ENCODE data around the gene SFI1.
"Not testable (repeated sequence)": the region's sequence is repeated elsewhere in the genome, so short reads cannot be mapped to it uniquely, and the experiment has no call there.

The SFI1 gene

GRCh38 chr22:31533374-31533773, 37.0 kb downstream of the SFI1 start:
- POLR2A ChIA-PET = no interaction called here
- no peak for TF ChIP-seq CTCF (IDR thresholded peaks at IDR 0.05; ENCODE audit: insufficient read depth, low read length, missing control alignments)
- CTCF ChIA-PET = interaction anchor here (4.4 to 5.2 kb wide), 2 partner anchors 24 to 27 kb away, joined by 20 to 30 read pairs; no protein-coding TSS in a partner anchor
- no peak for DNase-seq (ENCODE audit: low read depth, low spot score)
- H3K4me3 ChIP-seq (ENCODE audit: low read depth, low read length) = no peak overlapping the region

- ChIA-PET POLR2A (no interaction called here), CTCF (interaction anchor here (1.9 to 4.8 kb wide), 3 partner anchors 19 to 94 kb away, joined by 4 to 27 read pairs (median 21); no protein-coding TSS in a partner anchor)
- no peak overlapping the region for H3K4me3 ChIP-seq (ENCODE audit: low read depth, low read length)
- no peak for DNase-seq (ENCODE audit: low read depth, low spot score)
- no peak for TF ChIP-seq CTCF (IDR thresholded peaks at IDR 0.05; ENCODE audit: insufficient read depth, low read length, missing control alignments)
Observed at GRCh38 chr22:31537019-31537535, 40.7 kb downstream of the SFI1 start.

GRCh38 chr22:31538815-31539214, 42.5 kb downstream of the SFI1 start:
- CTCF ChIA-PET = interaction anchor here (1.7 to 4.8 kb wide), 3 partner anchors 8 to 22 kb away, joined by 4 to 27 read pairs (median 21); no protein-coding TSS in a partner anchor
- no peak for TF ChIP-seq CTCF (IDR thresholded peaks at IDR 0.05; ENCODE audit: insufficient read depth, low read length, missing control alignments)
- POLR2A ChIA-PET = no interaction called here
- H3K4me3 ChIP-seq (ENCODE audit: low read depth, low read length) = no peak overlapping the region
- no peak for DNase-seq (ENCODE audit: low read depth, low spot score)

GRCh38 chr22:31540166-31540565, 43.8 kb downstream of the SFI1 start:
- DNase-seq (ENCODE audit: low read depth, low spot score); POLR2A ChIA-PET; H3K4me3 ChIP-seq (ENCODE audit: low read depth, low read length): not testable (repeated sequence)
- CTCF ChIA-PET = interaction anchor here (1.2 to 4.8 kb wide), 4 partner anchors 8 to 21 kb away, joined by 3 to 27 read pairs (median 12); no protein-coding TSS in a partner anchor

- TF ChIP-seq CTCF (IDR thresholded peaks at IDR 0.05; ENCODE audit: insufficient read depth, low read length, missing control alignments) = no peak
- no peak for DNase-seq (ENCODE audit: low read depth, low spot score)
- ChIA-PET POLR2A (interaction anchor here (0.6 kb wide), 1 partner anchor 27 kb away, joined by 3 read pairs; no protein-coding TSS in a partner anchor), CTCF (interaction anchor here (1.2 to 4.2 kb wide), 2 partner anchors 9 to 20 kb away, joined by 3 to 21 read pairs; no protein-coding TSS in a partner anchor)
- H3K4me3 ChIP-seq (ENCODE audit: low read depth, low read length) = no peak overlapping the region
Observed at GRCh38 chr22:31540966-31541365, 44.6 kb downstream of the SFI1 start.

- CTCF ChIA-PET = interaction anchor here (0.6 to 5.6 kb wide), 5 partner anchors 10 to 198 kb away, joined by 3 to 46 read pairs (median 5); no protein-coding TSS in a partner anchor
- POLR2A ChIA-PET = no interaction called here
- H3K4me3 ChIP-seq (ENCODE audit: low read depth, low read length) = no peak overlapping the region
- DNase-seq (ENCODE audit: low read depth, low spot score) = no peak
- TF ChIP-seq CTCF (IDR thresholded peaks at IDR 0.05; ENCODE audit: insufficient read depth, low read length, missing control alignments) = no peak
Observed at GRCh38 chr22:31544481-31545480, 48.4 kb downstream of the SFI1 start.

Measured in AG04449 (cell line).